Activated T-helper 17 cell treated with anti-CD3 and anti-CD28 coated beads, Interleukin-2, amount 50 U/mL, for 72 hours (primary cell): ENCODE results near the gene SLC25A19. TPM values are rescaled to one million over a fixed set of nuclear protein-coding genes. Genes with fewer than 3 reads are reported as not detected.
"Not testable (repeated sequence)": the region's sequence is repeated elsewhere in the genome, so short reads cannot be mapped to it uniquely, and the experiment has no call there.

ENCODE experiments used
- ATAC-seq: fragments of 150-1000 bp; cut with Tn5 transposase; replicated peaks from 2 replicates; pipeline ENCODE4 v1.10.0; 2021; ENCODE audit warnings: mild to moderate bottlenecking, moderate library complexity
- H3K27ac Mint-ChIP-seq: one replicate; pipeline ENCODE4 v1.8.0; 2022; ENCODE audit warnings: mixed read lengths
- H3K27me3 Mint-ChIP-seq: one replicate; pipeline ENCODE4 v1.8.0; 2022; ENCODE audit warnings: mixed read lengths
- H3K36me3 Mint-ChIP-seq: one replicate; pipeline ENCODE4 v1.8.0; 2022; ENCODE audit warnings: low read depth, mild to moderate bottlenecking, mixed read lengths
- H3K4me1 Mint-ChIP-seq: one replicate; pipeline ENCODE4 v1.8.0; 2022; ENCODE audit warnings: mixed read lengths
- H3K4me3 Mint-ChIP-seq: one replicate; pipeline ENCODE4 v1.8.0; 2022; ENCODE audit warnings: mild to moderate bottlenecking, mixed read lengths
- H3K9me3 Mint-ChIP-seq: one replicate; pipeline ENCODE4 v1.8.0; 2022; ENCODE audit warnings: mixed read lengths
- total RNA-seq, 2 donors: library from RNA; stranded (reverse); gene quantifications; one replicate each; pipeline ENCODE4 v1.2.3, GENCODE V29; 2022

The SLC25A19 gene
- total RNA-seq, 2 donors from 2014 or later, result 97.4 to 113 TPM

GRCh38 chr17:75267153-75267410 is 22.2 kb downstream of the SLC25A19 start:
- Mint-ChIP-seq H3K9me3 (no peaks in the 10 kb centered on the region), H3K27me3 (no peaks in the 10 kb centered on the region), H3K4me3 (no peak overlapping the region), H3K4me1 (peaks cover 10% of the 10 kb centered on the region), H3K27ac (no peak overlapping the region), H3K36me3 (peaks cover 58% of the 10 kb centered on the region)
- ATAC-seq, result no peak

GRCh38 chr17:75266316-75267152 is 22.7 kb downstream of the SLC25A19 start:
- Mint-ChIP-seq H3K4me1 (peaks cover 5% of the 10 kb centered on the region), H3K27me3 (no peaks in the 10 kb centered on the region), H3K4me3 (no peak overlapping the region), H3K36me3 (peaks cover 58% of the 10 kb centered on the region), H3K9me3 (no peaks in the 10 kb centered on the region), H3K27ac (no peak overlapping the region)
- no peak for ATAC-seq

- Mint-ChIP-seq H3K27ac (no peak overlapping the region), H3K4me3 (no peak overlapping the region), H3K4me1 (peaks cover 5% of the 10 kb centered on the region), H3K36me3 (peaks cover 65% of the 10 kb centered on the region), H3K9me3 (no peaks in the 10 kb centered on the region), H3K27me3 (no peaks in the 10 kb centered on the region)
- ATAC-seq, result no peak
These were observed 23.5 kb downstream of the SLC25A19 start for GRCh38 chr17:75265614-75266315.

GRCh38 chr17:75263055-75263454 is 26.2 kb downstream of the SLC25A19 start:
- Mint-ChIP-seq H3K4me1 (peaks cover 6% of the 10 kb centered on the region), H3K36me3 (peaks cover 82% of the 10 kb centered on the region), H3K27ac (peak overlapping the region; percentile 100), H3K4me3 (peak overlapping the region; percentile 98), H3K27me3 (no peaks in the 10 kb centered on the region), H3K9me3 (no peaks in the 10 kb centered on the region)
- ATAC-seq, result no peak

GRCh38 chr17:75262112-75262606 is 27.1 kb downstream of the SLC25A19 start:
- Mint-ChIP-seq H3K36me3 (peaks cover 81% of the 10 kb centered on the region), H3K27ac (peak overlapping the region; percentile 100), H3K9me3 (no peaks in the 10 kb centered on the region), H3K4me3 (peak overlapping the region; percentile 98), H3K4me1 (peaks cover 9% of the 10 kb centered on the region), H3K27me3 (no peaks in the 10 kb centered on the region)
- ATAC-seq, result peak; percentile 7

GRCh38 chr17:75261336-75262111 is 27.7 kb downstream of the SLC25A19 start, which contains the start of the genes GGA3 and MRPS7:
TSS of gene GGA3 (minus strand) at chr17:75261606. CDS start at chr17:75261587, 19 bp downstream.
TSS of gene MRPS7 (plus strand) at chr17:75261879. CDS start at chr17:75261901, 22 bp downstream.
- peaks cover 75% of the 10 kb centered on the region for H3K36me3 Mint-ChIP-seq

GRCh38 chr17:75260641-75261335 is 28.4 kb downstream of the SLC25A19 start:
- H3K36me3 Mint-ChIP-seq, result peaks cover 67% of the 10 kb centered on the region
- peaks cover 23% of the 10 kb centered on the region for H3K4me1 Mint-ChIP-seq
- H3K9me3 Mint-ChIP-seq, result no peaks in the 10 kb centered on the region
- peak overlapping the region; percentile 98 for H3K4me3 Mint-ChIP-seq
- peak overlapping the region; percentile 100 for H3K27ac Mint-ChIP-seq
- H3K27me3 Mint-ChIP-seq, result no peaks in the 10 kb centered on the region
- ATAC-seq, result peak; percentile 72

More at GRCh38 chr17:75261336-75262111, 27.7 kb downstream of the SLC25A19 start, which contains the start of the genes GGA3 and MRPS7:
- Mint-ChIP-seq H3K27me3 (no peaks in the 10 kb centered on the region), H3K27ac (peak within 1 kb of the TSS; percentile 100), H3K4me1 (peaks cover 15% of the 10 kb centered on the region), H3K9me3 (no peaks in the 10 kb centered on the region), H3K4me3 (peak within 1 kb of the TSS; percentile 98)
- peak; percentile 91 for ATAC-seq

- H3K27me3 Mint-ChIP-seq, H3K9me3 Mint-ChIP-seq, ATAC-seq, H3K4me3 Mint-ChIP-seq: not testable (repeated sequence)
- peaks cover 37% of the 10 kb centered on the region for H3K36me3 Mint-ChIP-seq
- peaks cover 52% of the 10 kb centered on the region for H3K4me1 Mint-ChIP-seq
- peak overlapping the region; percentile 77 for H3K27ac Mint-ChIP-seq
These were observed 32.0 kb downstream of the SLC25A19 start for GRCh38 chr17:75257228-75257627.

GRCh38 chr17:75255954-75256698 is 33.1 kb downstream of the SLC25A19 start:
- not testable (repeated sequence) for H3K4me3 Mint-ChIP-seq, ATAC-seq, H3K9me3 Mint-ChIP-seq, H3K27me3 Mint-ChIP-seq
- Mint-ChIP-seq H3K4me1 (peaks cover 61% of the 10 kb centered on the region), H3K27ac (peak overlapping the region; percentile 77), H3K36me3 (peaks cover 30% of the 10 kb centered on the region)

- Mint-ChIP-seq H3K4me1 (peaks cover 68% of the 10 kb centered on the region), H3K9me3 (no peaks in the 10 kb centered on the region), H3K4me3 (peak overlapping the region; percentile 88), H3K27ac (peak overlapping the region; percentile 81), H3K27me3 (no peaks in the 10 kb centered on the region), H3K36me3 (peaks cover 28% of the 10 kb centered on the region)
- ATAC-seq, result no peak
These were observed 37.0 kb downstream of the SLC25A19 start for GRCh38 chr17:75252039-75252816.

- Mint-ChIP-seq H3K4me1 (peaks cover 55% of the 10 kb centered on the region), H3K4me3 (peak overlapping the region; percentile 88), H3K36me3 (peaks cover 50% of the 10 kb centered on the region), H3K27me3 (no peaks in the 10 kb centered on the region), H3K27ac (peak overlapping the region; percentile 99), H3K9me3 (no peaks in the 10 kb centered on the region)
- ATAC-seq, result peak; percentile 98
These were observed 39.2 kb downstream of the SLC25A19 start for GRCh38 chr17:75250009-75250471.

GRCh38 chr17:75249564-75249963 is 39.7 kb downstream of the SLC25A19 start:
- H3K36me3 Mint-ChIP-seq, result peaks cover 55% of the 10 kb centered on the region

More at GRCh38 chr17:75249564-75249963, 39.7 kb downstream of the SLC25A19 start:
- ATAC-seq, result peak; percentile 28
- peak overlapping the region; percentile 99 for H3K27ac Mint-ChIP-seq
- H3K9me3 Mint-ChIP-seq, result no peaks in the 10 kb centered on the region
- no peaks in the 10 kb centered on the region for H3K27me3 Mint-ChIP-seq
- peaks cover 53% of the 10 kb centered on the region for H3K4me1 Mint-ChIP-seq
- peak overlapping the region; percentile 88 for H3K4me3 Mint-ChIP-seq
